ENCODE data around the gene ARHGEF40.
"Not testable (repeated sequence)": the region's sequence is repeated elsewhere in the genome, so short reads cannot be mapped to it uniquely, and the experiment has no call there.

The ARHGEF40 gene

GRCh38 chr14:21040370-21040925 lies 29.7 kb upstream of the ARHGEF40 start:
- DNase-seq = no peak

GRCh38 chr14:21040941-21041340 lies 29.2 kb upstream of the ARHGEF40 start:
- DNase-seq = not testable (repeated sequence)

- DNase-seq = no peak
These were observed 28.2 kb upstream of the ARHGEF40 start, which contains the start of gene RNASE7 for GRCh38 chr14:21041676-21042433. Gene RNASE7, plus strand, starts transcription at chr14:21042362. Its CDS starts 631 bp downstream, at chr14:21042993.

- no peak for DNase-seq
These were observed 27.2 kb upstream of the ARHGEF40 start for GRCh38 chr14:21042918-21043317.

GRCh38 chr14:21043387-21043973 lies 26.6 kb upstream of the ARHGEF40 start:
- DNase-seq = no peak

- no peak for DNase-seq
These were observed 26.0 kb upstream of the ARHGEF40 start for GRCh38 chr14:21043974-21044618.

- no peak for DNase-seq
These were observed 22.7 kb upstream of the ARHGEF40 start for GRCh38 chr14:21047378-21047781.

- no peak for DNase-seq
These were observed 21.5 kb upstream of the ARHGEF40 start for GRCh38 chr14:21048638-21049037.

- no peak for DNase-seq
These were observed 20.8 kb upstream of the ARHGEF40 start for GRCh38 chr14:21049271-21049673.

GRCh38 chr14:21050597-21050996 lies 19.5 kb upstream of the ARHGEF40 start:
- DNase-seq = no peak

GRCh38 chr14:21053184-21054122 lies 16.7 kb upstream of the ARHGEF40 start:
- DNase-seq = no peak

GRCh38 chr14:21054123-21054767 lies 15.9 kb upstream of the ARHGEF40 start:
- no peak for DNase-seq

GRCh38 chr14:21054768-21055145 lies 15.3 kb upstream of the ARHGEF40 start:
- no peak for DNase-seq

GRCh38 chr14:21055432-21056117 lies 14.5 kb upstream of the ARHGEF40 start:
- DNase-seq = no peak

- no peak for DNase-seq
These were observed 13.5 kb upstream of the ARHGEF40 start for GRCh38 chr14:21056520-21057163.

GRCh38 chr14:21057803-21058675 lies 12.1 kb upstream of the ARHGEF40 start, which contains the start of gene RNASE8:
Gene RNASE8, plus strand, starts transcription at chr14:21057822. Its CDS starts 71 bp downstream, at chr14:21057893.
- no peak for DNase-seq

- no peak for DNase-seq
These were observed 11.2 kb upstream of the ARHGEF40 start for GRCh38 chr14:21058903-21059302.

- DNase-seq = no peak
These were observed 10.1 kb upstream of the ARHGEF40 start for GRCh38 chr14:21059842-21060613.

Data from NCI-H526 treated with DMSO at 0.1 percent for 48 hours (cell line).